WERI-Rb-1 (cell line): ENCODE results near the gene MYO7B.

ENCODE experiments used
- DNase-seq: peaks from one replicate; pipeline ENCODE4 v3.0.0-alpha.2; 2020
- H3K27ac ChIP-seq: fragments of 250-450 bp; sonication (Bioruptor Pico); 2 replicates; pipeline ENCODE4 v1.5.1; 2020; ENCODE audit warnings: mild to moderate bottlenecking, moderate library complexity
- H3K27me3 ChIP-seq: fragments of 250-450 bp; sonication (Bioruptor Pico); 2 replicates; pipeline ENCODE4 v1.5.1; 2021; ENCODE audit warnings: mild to moderate bottlenecking, low read depth, moderate library complexity; ENCODE audit not compliant: insufficient read depth, severe bottlenecking
- H3K36me3 ChIP-seq: fragments of 250-450 bp; sonication (Bioruptor Pico); 2 replicates; pipeline ENCODE4 v1.5.1; 2020; ENCODE audit warnings: mild to moderate bottlenecking, moderate library complexity
- H3K4me3 ChIP-seq: 2 replicates; pipeline ENCODE4 v1.5.1; 2011; ENCODE audit warnings: low read depth, mild to moderate bottlenecking, control low read depth, low read length
- H3K9me3 ChIP-seq: fragments of 250-450 bp; sonication (Bioruptor Pico); 2 replicates; pipeline ENCODE4 v1.5.1; 2021; ENCODE audit warnings: mild to moderate bottlenecking, moderate library complexity; ENCODE audit not compliant: severe bottlenecking
- CTCF ChIP-seq: IDR thresholded peaks from 2 replicates; pipeline ENCODE4 v1.5.1; 2011; ENCODE audit warnings: low read depth, mild to moderate bottlenecking, control low read depth, inconsistent platforms, low read length

MYO7B gene

GRCh38 chr2:127577208-127577475 lies 41.7 kb downstream of the MYO7B start:
- Histone ChIP-seq H3K27ac (no peak overlapping the region), H3K4me3 (no peak overlapping the region), H3K36me3 (no peaks in the 10 kb centered on the region), H3K27me3 (no peaks in the 10 kb centered on the region), H3K9me3 (no peaks in the 10 kb centered on the region)
- TF ChIP-seq CTCF, result no peak
- no peak for DNase-seq

GRCh38 chr2:127577503-127577902 lies 42.0 kb downstream of the MYO7B start:
- Histone ChIP-seq H3K27me3 (no peaks in the 10 kb centered on the region), H3K36me3 (no peaks in the 10 kb centered on the region), H3K9me3 (no peaks in the 10 kb centered on the region), H3K4me3 (no peak overlapping the region), H3K27ac (no peak overlapping the region)
- no peak for DNase-seq
- no peak for TF ChIP-seq CTCF

GRCh38 chr2:127577973-127578372 lies 42.5 kb downstream of the MYO7B start:
- H3K27ac ChIP-seq, result no peak overlapping the region
- H3K9me3 ChIP-seq, result no peaks in the 10 kb centered on the region
- DNase-seq, result no peak
- H3K36me3 ChIP-seq, result no peaks in the 10 kb centered on the region
- no peaks in the 10 kb centered on the region for H3K27me3 ChIP-seq
- no peak for TF ChIP-seq CTCF
- H3K4me3 ChIP-seq, result no peak overlapping the region

- TF ChIP-seq CTCF, result no peak
- Histone ChIP-seq H3K4me3 (no peak overlapping the region), H3K9me3 (no peaks in the 10 kb centered on the region), H3K27ac (no peak overlapping the region), H3K36me3 (no peaks in the 10 kb centered on the region), H3K27me3 (no peaks in the 10 kb centered on the region)
- no peak for DNase-seq
Observed at GRCh38 chr2:127578411-127578810, 42.9 kb downstream of the MYO7B start.

GRCh38 chr2:127579231-127579630 lies 43.7 kb downstream of the MYO7B start:
- TF ChIP-seq CTCF, result no peak
- Histone ChIP-seq H3K36me3 (no peaks in the 10 kb centered on the region), H3K4me3 (no peak overlapping the region), H3K9me3 (no peaks in the 10 kb centered on the region), H3K27ac (no peak overlapping the region), H3K27me3 (no peaks in the 10 kb centered on the region)
- DNase-seq, result no peak

- Histone ChIP-seq H3K36me3 (no peaks in the 10 kb centered on the region), H3K4me3 (no peak overlapping the region), H3K27ac (no peak overlapping the region), H3K27me3 (no peaks in the 10 kb centered on the region), H3K9me3 (no peaks in the 10 kb centered on the region)
- DNase-seq, result no peak
- no peak for TF ChIP-seq CTCF
Observed at GRCh38 chr2:127580167-127581049, 44.9 kb downstream of the MYO7B start.
